ENCODE data around the gene BTK. TPM values are rescaled to one million over a fixed set of nuclear protein-coding genes. Genes with fewer than 3 reads are reported as not detected.
"Not testable (repeated sequence)": the region's sequence is repeated elsewhere in the genome, so short reads cannot be mapped to it uniquely, and the experiment has no call there.

BTK gene
- total RNA-seq, 2 experiments from 2014 or later = 0.42 to 0.49 TPM

GRCh38 chrX:101348452-101349192 lies 37.4 kb downstream of the BTK start, which contains the start of gene TIMM8A:
Gene TIMM8A, minus strand, starts transcription at chrX:101348742. Its CDS starts 78 bp downstream, at chrX:101348664.
- TF ChIP-seq CTCF (IDR thresholded peaks at IDR 0.05) = no peak
- POLR2A ChIA-PET = interaction anchor here (0.5 to 2.6 kb wide), 6 partner anchors 16 to 583 kb away, joined by 3 to 18 read pairs (median 3); partner anchors contain the start of genes CENPI, RPL36A and ZMAT1
- H3K4me3 Mint-ChIP-seq = peak within 1 kb of the TSS; percentile 92
- H3K9me3 Mint-ChIP-seq = no peaks in the 10 kb centered on the region
- intact Hi-C loops (cut with DNase I, micrococcal nuclease) = loop anchor here (2.0 to 5.0 kb wide), 3 partner anchors 42 to 69 kb away; partner anchors contain the start of genes GLA (in 1 of the 2), HNRNPH2 (in 1 of the 2) and RPL36A (in 1 of the 2)
- Histone ChIP-seq H3K27ac (ENCODE audit: low read depth in 1 of 2, low read length in 2 of 2) (peak within 1 kb of the TSS; percentile 67 to 88), H3K4me1 (ENCODE audit: insufficient read depth, low read length) (peaks cover 15% of the 10 kb centered on the region), H3K4me3 (ENCODE audit: low read length) (peak within 1 kb of the TSS; percentile 86), H3K27me3 (ENCODE audit: control insufficient read depth in 1 of 2, insufficient read depth in 2 of 2, low read length in 2 of 2) (no peaks in the 10 kb centered on the region), H3K36me3 (ENCODE audit: insufficient read depth, low read length) (no peaks in the 10 kb centered on the region), H3K9me3 (ENCODE audit: control insufficient read depth in 1 of 2, insufficient read depth in 1 of 2, low read length in 2 of 2) (no peaks in the 10 kb centered on the region)
- CTCF ChIA-PET = interaction anchor here (5.0 kb wide), 1 partner anchor 42 kb away, joined by 26 read pairs; the partner anchor contains the start of gene RPL36A
- H3K36me3 Mint-ChIP-seq (ENCODE audit: low read depth) = peaks cover 18% of the 10 kb centered on the region
- DNase-seq (peak; percentile 48 to 87 (median 68)), ATAC-seq (ENCODE audit: poor library complexity) (peak; percentile 99)
- H3K27me3 Mint-ChIP-seq = no peaks in the 10 kb centered on the region
- peak within 1 kb of the TSS; percentile 88 for H3K27ac Mint-ChIP-seq
- H3K4me1 Mint-ChIP-seq (ENCODE audit: low read depth) = peaks cover 19% of the 10 kb centered on the region

GRCh38 chrX:101347859-101348451 lies 38.0 kb downstream of the BTK start:
- no peaks in the 10 kb centered on the region for H3K9me3 Mint-ChIP-seq
- ATAC-seq (ENCODE audit: poor library complexity) = no peak
- H3K27ac Mint-ChIP-seq = peak overlapping the region; percentile 88
- peaks cover 19% of the 10 kb centered on the region for H3K4me1 Mint-ChIP-seq (ENCODE audit: low read depth)
- Histone ChIP-seq H3K4me3 (ENCODE audit: low read length) (peak overlapping the region; percentile 86), H3K36me3 (ENCODE audit: insufficient read depth, low read length) (no peaks in the 10 kb centered on the region), H3K27ac (ENCODE audit: low read depth in 1 of 2, low read length in 2 of 2) (peak overlapping the region in 1 of 2 donors; percentile 67), H3K4me1 (ENCODE audit: insufficient read depth, low read length) (peaks cover 15% of the 10 kb centered on the region), H3K9me3 (ENCODE audit: control insufficient read depth in 1 of 2, insufficient read depth in 1 of 2, low read length in 2 of 2) (no peaks in the 10 kb centered on the region), H3K27me3 (ENCODE audit: control insufficient read depth in 1 of 2, insufficient read depth in 2 of 2, low read length in 2 of 2) (no peaks in the 10 kb centered on the region)
- peaks cover 18% of the 10 kb centered on the region for H3K36me3 Mint-ChIP-seq (ENCODE audit: low read depth)
- DNase-seq = peak in 3 of 14 experiments; percentile 0 to 4 (median 1)
- no peak for TF ChIP-seq CTCF (IDR thresholded peaks at IDR 0.05)
- intact Hi-C loops (cut with DNase I, micrococcal nuclease) = loop anchor here (2.0 to 5.0 kb wide), 3 partner anchors 43 to 69 kb away; partner anchors contain the start of genes GLA (in 1 of the 2), HNRNPH2 (in 1 of the 2) and RPL36A (in 1 of the 2)
- ChIA-PET CTCF (interaction anchor here (5.0 kb wide), 1 partner anchor 42 kb away, joined by 26 read pairs; the partner anchor contains the start of gene RPL36A), POLR2A (interaction anchor here (0.5 to 2.6 kb wide), 3 partner anchors 43 to 584 kb away, joined by 3 to 18 read pairs (median 9); partner anchors contain the start of genes RPL36A and ZMAT1)
- peak overlapping the region; percentile 92 for H3K4me3 Mint-ChIP-seq
- H3K27me3 Mint-ChIP-seq = no peaks in the 10 kb centered on the region

- ATAC-seq (ENCODE audit: poor library complexity) (no peak), DNase-seq (no peak)
- Histone ChIP-seq H3K4me3 (ENCODE audit: low read length) (no peak overlapping the region), H3K4me1 (ENCODE audit: insufficient read depth, low read length) (no peaks in the 10 kb centered on the region), H3K27me3 (ENCODE audit: control insufficient read depth in 1 of 2, insufficient read depth in 2 of 2, low read length in 2 of 2) (no peaks in the 10 kb centered on the region), H3K36me3 (ENCODE audit: insufficient read depth, low read length) (no peaks in the 10 kb centered on the region), H3K9me3 (ENCODE audit: control insufficient read depth in 1 of 2, insufficient read depth in 1 of 2, low read length in 2 of 2) (no peaks in the 10 kb centered on the region), H3K27ac (ENCODE audit: low read depth in 1 of 2, low read length in 2 of 2) (no peak overlapping the region)
- Mint-ChIP-seq H3K9me3 (peaks cover 4% of the 10 kb centered on the region), H3K27ac (no peak overlapping the region), H3K27me3 (no peaks in the 10 kb centered on the region), H3K4me1 (ENCODE audit: low read depth) (no peaks in the 10 kb centered on the region), H3K4me3 (no peak overlapping the region), H3K36me3 (ENCODE audit: low read depth) (no peaks in the 10 kb centered on the region)
- intact Hi-C loops (cut with DNase I, micrococcal nuclease) = no loop called here
- TF ChIP-seq CTCF (IDR thresholded peaks at IDR 0.05) = no peak
- ChIA-PET POLR2A (no interaction called here), CTCF (no interaction called here)
Measured at GRCh38 chrX:101337776-101338271, 48.2 kb downstream of the BTK start.

- H3K36me3 ChIP-seq (ENCODE audit: insufficient read depth, low read length); H3K36me3 Mint-ChIP-seq (ENCODE audit: low read depth); H3K4me1 Mint-ChIP-seq (ENCODE audit: low read depth); H3K9me3 Mint-ChIP-seq; H3K4me1 ChIP-seq (ENCODE audit: insufficient read depth, low read length); H3K27me3 Mint-ChIP-seq; H3K4me3 Mint-ChIP-seq; H3K27ac ChIP-seq (ENCODE audit: low read depth in 1 of 2, low read length in 2 of 2); CTCF ChIA-PET; H3K27ac Mint-ChIP-seq; H3K9me3 ChIP-seq (ENCODE audit: control insufficient read depth in 1 of 2, insufficient read depth in 1 of 2, low read length in 2 of 2); POLR2A ChIA-PET; intact Hi-C loops (cut with DNase I, micrococcal nuclease); H3K4me3 ChIP-seq (ENCODE audit: low read length); DNase-seq; H3K27me3 ChIP-seq (ENCODE audit: control insufficient read depth in 1 of 2, insufficient read depth in 2 of 2, low read length in 2 of 2); ATAC-seq (ENCODE audit: poor library complexity): not testable (repeated sequence)
Measured at GRCh38 chrX:101334310-101334709, 51.7 kb downstream of the BTK start.

All from CD4-positive, alpha-beta T cell (primary cell).